HCT116 (cell line): Measurements from ENCODE around the gene HOXC6.

Experiments
- CEBPB ChIP-seq: IDR thresholded peaks from 2 replicates; pipeline ENCODE4 v1.6.1; 2012; ENCODE audit warnings: low read depth
- EGR1 ChIP-seq: IDR thresholded peaks from 2 replicates; pipeline ENCODE4 v1.6.1; 2012; ENCODE audit warnings: low read depth
- ELF1 ChIP-seq: IDR thresholded peaks from 2 replicates; pipeline ENCODE4 v1.6.1; 2012; ENCODE audit warnings: low read depth, borderline replicate concordance
- EZH2 ChIP-seq: fragments of 200-600 bp; sonication (generic); IDR thresholded peaks from 2 replicates; pipeline ENCODE4 v1.6.1; 2017; ENCODE audit warnings: antibody characterized with exemption, mixed run types
- EZH2phosphoT487 ChIP-seq: fragments of 200-600 bp; IDR thresholded peaks from 2 replicates; pipeline ENCODE4 v1.6.1; 2018; ENCODE audit warnings: antibody characterized with exemption, borderline replicate concordance
- JUND ChIP-seq: IDR thresholded peaks from 2 replicates; pipeline ENCODE4 v1.6.1; 2012
- POLR2A ChIP-seq: IDR thresholded peaks from 2 replicates; pipeline ENCODE4 v1.7.0; 2011; ENCODE audit warnings: borderline replicate concordance; ENCODE audit not compliant: insufficient read depth, insufficient read length; ENCODE audit errors: extremely low read depth
- POLR2AphosphoS5 ChIP-seq: IDR thresholded peaks from 2 replicates; pipeline ENCODE4 v1.6.1; 2011; ENCODE audit warnings: mild to moderate bottlenecking, low read depth, low read length, moderate library complexity
- SP1 ChIP-seq: IDR thresholded peaks from 2 replicates; pipeline ENCODE4 v1.6.1; 2012; ENCODE audit warnings: low read depth
- YY1 ChIP-seq: IDR thresholded peaks from 2 replicates; pipeline ENCODE4 v1.6.1; 2011; ENCODE audit warnings: low read length, low read depth, moderate library complexity, mild to moderate bottlenecking; ENCODE audit not compliant: insufficient replicate concordance; ENCODE audit errors: extremely low read depth
- ZNF274 ChIP-seq: fragments of 200-500 bp; sonication (Bioruptor generic); IDR thresholded peaks from 2 replicates; pipeline ENCODE4 v1.6.1; 2014; ENCODE audit warnings: mild to moderate bottlenecking, low read depth, low read length, inconsistent platforms
- TF ChIP-seq, protein P1 (sequence below), 3 experiments: fragments of 200-600 bp in 1 of 3; sonication (generic) in 1 of 3; IDR thresholded peaks in 2 of 3; conservative IDR thresholded peaks in 1 of 3; 2 replicates each; pipeline ENCODE4 v1.5.1; 2012 to 2017; ENCODE audit warnings: low read depth in 2 of 3, low read length in 2 of 3, antibody characterized with exemption in 1 of 3, borderline replicate concordance in 1 of 3, control low read depth in 1 of 3, mild to moderate bottlenecking in 1 of 3, mixed read lengths in 1 of 3, mixed run types in 1 of 3, moderate library complexity in 1 of 3; ENCODE audit not compliant: insufficient read depth in 1 of 3
- TF ChIP-seq, protein P2 (sequence below): IDR thresholded peaks from 2 replicates; pipeline ENCODE4 v1.6.1; 2012; ENCODE audit warnings: low read depth
- TF ChIP-seq, protein P3 (sequence below): IDR thresholded peaks from 2 replicates; pipeline ENCODE4 v1.6.1; 2012

DNA sequence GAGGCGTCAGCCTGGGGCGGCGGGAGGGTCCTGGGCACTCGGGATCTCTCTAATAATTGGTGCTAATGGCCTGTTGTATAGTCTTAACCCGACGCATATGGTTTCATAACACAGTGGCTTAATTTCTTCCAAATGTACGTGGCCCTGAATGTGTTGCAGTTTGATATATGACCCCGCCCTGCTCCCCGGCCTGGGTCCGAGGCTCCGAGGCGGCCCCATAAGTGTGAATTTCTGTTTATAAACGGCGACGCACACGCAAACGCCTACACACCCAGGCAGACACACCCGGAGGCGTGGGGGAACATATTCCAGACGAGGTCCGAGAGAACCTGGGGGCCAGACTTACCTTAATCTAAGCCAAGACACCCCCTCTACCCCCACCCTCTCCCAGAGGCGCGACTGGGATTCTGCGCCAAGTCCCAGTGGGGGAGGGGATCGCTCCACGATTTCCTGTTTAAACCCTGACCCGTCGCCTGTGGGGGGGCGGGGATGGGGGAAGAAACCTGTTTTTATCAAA, 9.7 kb upstream of the HOXC6 start:
- TF ChIP-seq, protein P1, sequence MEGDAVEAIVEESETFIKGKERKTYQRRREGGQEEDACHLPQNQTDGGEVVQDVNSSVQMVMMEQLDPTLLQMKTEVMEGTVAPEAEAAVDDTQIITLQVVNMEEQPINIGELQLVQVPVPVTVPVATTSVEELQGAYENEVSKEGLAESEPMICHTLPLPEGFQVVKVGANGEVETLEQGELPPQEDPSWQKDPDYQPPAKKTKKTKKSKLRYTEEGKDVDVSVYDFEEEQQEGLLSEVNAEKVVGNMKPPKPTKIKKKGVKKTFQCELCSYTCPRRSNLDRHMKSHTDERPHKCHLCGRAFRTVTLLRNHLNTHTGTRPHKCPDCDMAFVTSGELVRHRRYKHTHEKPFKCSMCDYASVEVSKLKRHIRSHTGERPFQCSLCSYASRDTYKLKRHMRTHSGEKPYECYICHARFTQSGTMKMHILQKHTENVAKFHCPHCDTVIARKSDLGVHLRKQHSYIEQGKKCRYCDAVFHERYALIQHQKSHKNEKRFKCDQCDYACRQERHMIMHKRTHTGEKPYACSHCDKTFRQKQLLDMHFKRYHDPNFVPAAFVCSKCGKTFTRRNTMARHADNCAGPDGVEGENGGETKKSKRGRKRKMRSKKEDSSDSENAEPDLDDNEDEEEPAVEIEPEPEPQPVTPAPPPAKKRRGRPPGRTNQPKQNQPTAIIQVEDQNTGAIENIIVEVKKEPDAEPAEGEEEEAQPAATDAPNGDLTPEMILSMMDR (IDR thresholded peaks at IDR 0.05 in 2 of 3, conservative IDR thresholded peaks at IDR 0.05 in 1 of 3; ENCODE audit: borderline replicate concordance in 1 of 3, insufficient read depth in 1 of 3, low read depth in 2 of 3, low read length in 2 of 3) = no peak
- no peak for TF ChIP-seq CEBPB
- peak; percentile 37 for TF ChIP-seq POLR2A
- TF ChIP-seq EZH2 = no peak
- TF ChIP-seq EGR1 = no peak
- no peak for TF ChIP-seq POLR2AphosphoS5
- TF ChIP-seq, protein P2, sequence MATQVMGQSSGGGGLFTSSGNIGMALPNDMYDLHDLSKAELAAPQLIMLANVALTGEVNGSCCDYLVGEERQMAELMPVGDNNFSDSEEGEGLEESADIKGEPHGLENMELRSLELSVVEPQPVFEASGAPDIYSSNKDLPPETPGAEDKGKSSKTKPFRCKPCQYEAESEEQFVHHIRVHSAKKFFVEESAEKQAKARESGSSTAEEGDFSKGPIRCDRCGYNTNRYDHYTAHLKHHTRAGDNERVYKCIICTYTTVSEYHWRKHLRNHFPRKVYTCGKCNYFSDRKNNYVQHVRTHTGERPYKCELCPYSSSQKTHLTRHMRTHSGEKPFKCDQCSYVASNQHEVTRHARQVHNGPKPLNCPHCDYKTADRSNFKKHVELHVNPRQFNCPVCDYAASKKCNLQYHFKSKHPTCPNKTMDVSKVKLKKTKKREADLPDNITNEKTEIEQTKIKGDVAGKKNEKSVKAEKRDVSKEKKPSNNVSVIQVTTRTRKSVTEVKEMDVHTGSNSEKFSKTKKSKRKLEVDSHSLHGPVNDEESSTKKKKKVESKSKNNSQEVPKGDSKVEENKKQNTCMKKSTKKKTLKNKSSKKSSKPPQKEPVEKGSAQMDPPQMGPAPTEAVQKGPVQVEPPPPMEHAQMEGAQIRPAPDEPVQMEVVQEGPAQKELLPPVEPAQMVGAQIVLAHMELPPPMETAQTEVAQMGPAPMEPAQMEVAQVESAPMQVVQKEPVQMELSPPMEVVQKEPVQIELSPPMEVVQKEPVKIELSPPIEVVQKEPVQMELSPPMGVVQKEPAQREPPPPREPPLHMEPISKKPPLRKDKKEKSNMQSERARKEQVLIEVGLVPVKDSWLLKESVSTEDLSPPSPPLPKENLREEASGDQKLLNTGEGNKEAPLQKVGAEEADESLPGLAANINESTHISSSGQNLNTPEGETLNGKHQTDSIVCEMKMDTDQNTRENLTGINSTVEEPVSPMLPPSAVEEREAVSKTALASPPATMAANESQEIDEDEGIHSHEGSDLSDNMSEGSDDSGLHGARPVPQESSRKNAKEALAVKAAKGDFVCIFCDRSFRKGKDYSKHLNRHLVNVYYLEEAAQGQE = no peak
- TF ChIP-seq EZH2phosphoT487 = no peak
- TF ChIP-seq ZNF274 = no peak
- no peak for TF ChIP-seq YY1
- TF ChIP-seq JUND = no peak
- no peak for TF ChIP-seq ELF1
- no peak for TF ChIP-seq SP1
- TF ChIP-seq, protein P3, sequence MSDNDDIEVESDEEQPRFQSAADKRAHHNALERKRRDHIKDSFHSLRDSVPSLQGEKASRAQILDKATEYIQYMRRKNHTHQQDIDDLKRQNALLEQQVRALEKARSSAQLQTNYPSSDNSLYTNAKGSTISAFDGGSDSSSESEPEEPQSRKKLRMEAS = no peak
